ENCODE data around the gene ZSWIM5.
"Not testable (repeated sequence)": the region's sequence is repeated elsewhere in the genome, so short reads cannot be mapped to it uniquely, and the experiment has no call there.

ZSWIM5 gene

GRCh38 chr1:45172005-45172404 lies 34.4 kb downstream of the ZSWIM5 start:
- no peak overlapping the region for H3K4me3 ChIP-seq (ENCODE audit: low read depth, low read length)

GRCh38 chr1:45171575-45171974 lies 34.8 kb downstream of the ZSWIM5 start:
- no peak overlapping the region for H3K4me3 ChIP-seq (ENCODE audit: low read depth, low read length)
- no peak for TF ChIP-seq CTCF (IDR thresholded peaks at IDR 0.05; ENCODE audit: borderline replicate concordance, insufficient read depth, low read depth, low read length)

More at GRCh38 chr1:45172005-45172404, 34.4 kb downstream of the ZSWIM5 start:
- TF ChIP-seq CTCF (IDR thresholded peaks at IDR 0.05; ENCODE audit: borderline replicate concordance, insufficient read depth, low read depth, low read length), result no peak

GRCh38 chr1:45170151-45170742 lies 36.2 kb downstream of the ZSWIM5 start:
- TF ChIP-seq CTCF (IDR thresholded peaks at IDR 0.05; ENCODE audit: borderline replicate concordance, insufficient read depth, low read depth, low read length), result no peak
- no peak overlapping the region for H3K4me3 ChIP-seq (ENCODE audit: low read depth, low read length)

GRCh38 chr1:45167947-45168346 lies 38.5 kb downstream of the ZSWIM5 start:
- H3K4me3 ChIP-seq (ENCODE audit: low read depth, low read length), result not testable (repeated sequence)

- H3K4me3 ChIP-seq (ENCODE audit: low read depth, low read length), result not testable (repeated sequence)
Measured at GRCh38 chr1:45164307-45164706, 42.1 kb downstream of the ZSWIM5 start.

- not testable (repeated sequence) for H3K4me3 ChIP-seq (ENCODE audit: low read depth, low read length)
Measured at GRCh38 chr1:45163111-45163510, 43.3 kb downstream of the ZSWIM5 start.

GRCh38 chr1:45162041-45163035 lies 44.1 kb downstream of the ZSWIM5 start:
- H3K4me3 ChIP-seq (ENCODE audit: low read depth, low read length), result not testable (repeated sequence)

- TF ChIP-seq CTCF (IDR thresholded peaks at IDR 0.05; ENCODE audit: borderline replicate concordance, insufficient read depth, low read depth, low read length), result no peak
- H3K4me3 ChIP-seq (ENCODE audit: low read depth, low read length), result no peak overlapping the region
Measured at GRCh38 chr1:45155957-45156356, 50.4 kb downstream of the ZSWIM5 start.

- TF ChIP-seq CTCF (IDR thresholded peaks at IDR 0.05; ENCODE audit: borderline replicate concordance, insufficient read depth, low read depth, low read length), result no peak
- no peak overlapping the region for H3K4me3 ChIP-seq (ENCODE audit: low read depth, low read length)
Measured at GRCh38 chr1:45155423-45155822, 51.0 kb downstream of the ZSWIM5 start.

Data from GM12875 (cell line).